HG02571 (cell line): ENCODE data around the gene PIKFYVE.

ENCODE experiments used
- ATAC-seq: cut with Tn5 transposase; IDR thresholded peaks from one replicate; pipeline ENCODE4 v1.9.1; 2021; ENCODE audit warnings: mild to moderate bottlenecking, moderate library complexity; ENCODE audit not compliant: unreplicated experiment

The PIKFYVE gene

GRCh38 chr2:208406474-208407451, 140.7 kb downstream of the PIKFYVE start, which contains the start of gene PTH2R:
TSS of gene PTH2R (plus strand) at chr2:208406792. CDS start at chr2:208407044, 252 bp downstream.
- ATAC-seq = no peak

DNA sequence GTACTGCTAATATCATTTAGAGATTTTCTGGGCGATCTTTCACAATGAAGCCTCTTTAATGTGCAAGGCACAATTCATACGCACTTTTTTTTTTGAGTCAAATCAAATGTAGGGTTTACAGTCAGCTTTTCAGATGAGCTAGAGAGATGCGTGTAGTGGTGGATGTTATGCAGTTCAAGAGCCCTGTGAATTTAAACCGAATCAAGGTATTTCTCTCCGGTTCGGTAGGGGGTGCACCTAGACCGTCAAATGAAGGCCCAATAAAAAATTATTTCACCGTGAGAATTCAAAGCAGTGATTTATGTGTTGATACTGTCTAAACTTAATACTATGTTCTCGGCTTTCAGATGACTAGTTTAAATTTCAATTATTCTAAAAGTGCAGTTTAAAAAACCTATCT, 141.6 kb downstream of the PIKFYVE start:
- ATAC-seq = no peak
